ENCODE data around the gene RUBCN. TPM values are rescaled to one million over a fixed set of nuclear protein-coding genes. Genes with fewer than 3 reads are reported as not detected.

The RUBCN gene
- total and polyA plus RNA-seq, 9 of the 15 experiments (the other 6 are each of a cell fraction or from before 2014, with no cell fraction given): 8.4 to 24.0 (median 11.9) TPM

DNA sequence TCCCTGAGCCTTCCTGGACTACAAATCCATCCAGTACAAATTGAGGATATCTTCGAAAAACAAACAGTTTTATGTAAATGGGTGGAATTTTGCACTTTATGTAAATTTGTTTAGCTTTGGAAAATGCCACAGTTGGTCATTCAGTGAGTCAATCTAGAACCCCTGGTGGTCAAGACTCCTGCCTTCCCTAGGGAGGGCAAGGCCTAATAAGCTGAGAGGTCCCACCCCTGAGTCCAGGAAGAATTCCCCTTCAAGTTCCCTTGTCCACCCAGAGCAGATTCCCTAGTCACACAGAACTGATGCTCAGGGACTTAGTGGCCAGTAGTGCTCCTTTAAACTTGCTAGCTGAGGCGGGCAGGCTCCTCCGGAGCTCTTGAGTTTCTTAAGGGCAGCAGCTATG, 6.1 kb upstream of the RUBCN start:
- Histone ChIP-seq H2AFZ (ENCODE audit: low read depth, low read length) (peak overlapping the region; percentile 32), H3K27ac (ENCODE audit: extremely low read depth, low read depth, low read length) (no peak overlapping the region), H3K9ac (ENCODE audit: insufficient read depth in 1 of 2, low read depth in 2 of 2, low read length in 2 of 2) (no peak overlapping the region), H3K79me2 (ENCODE audit: control insufficient read depth, insufficient read depth, low read length) (peaks cover 8% of the 10 kb centered on the region; the same call in 2 of the 3 replicates), H3K4me3 (no peak overlapping the region), H3K4me2 (ENCODE audit: insufficient read depth, low read length) (no peak overlapping the region), H4K20me1 (replicated peaks; ENCODE audit: control insufficient read depth, insufficient read depth, low read length) (no peaks in the 10 kb centered on the region), H3K4me1 (replicated peaks in 1 of 2; ENCODE audit: control insufficient read depth in 2 of 2, insufficient read depth in 2 of 2, low read length in 2 of 2) (peaks cover 16 to 27% of the 10 kb centered on the region in 2 experiments), H3K36me3 (ENCODE audit: control insufficient read depth, insufficient read depth, low read length) (no peaks in the 10 kb centered on the region), H3K27me3 (ENCODE audit: control insufficient read depth in 2 of 2, insufficient read depth in 2 of 2, low read length in 2 of 2) (no peaks in the 10 kb centered on the region), H3K9me3 (replicated peaks; ENCODE audit: control insufficient read depth, insufficient read depth, low read depth, low read length) (no peaks in the 10 kb centered on the region), H3K9me1 (ENCODE audit: control insufficient read depth, insufficient read depth, low read length) (no peaks in the 10 kb centered on the region)
- no peak for DNase-seq (ENCODE audit: extremely low read depth in 1 of 4, low spot score in 3 of 4)
- BruUV-seq (replicated peaks): no TSS peak
- in situ Hi-C loops (cut with MboI) (no loop called here), intact Hi-C loops (cut with micrococcal nuclease) (no loop called here)
- WGBS (ENCODE audit: insufficient coverage, low coverage, missing lambda C conversion rate): 72% methylated on average over 2 of the region's 3 CpGs
- TF ChIP-seq NR1H2 (CRISPR knock-in tag; IDR thresholded peaks at IDR 0.05) (no peak), POU5F1 (IDR thresholded peaks at IDR 0.05; ENCODE audit: borderline replicate concordance, low read depth, low read length, partially characterized antibody) (no peak), PHB2 (IDR thresholded peaks at IDR 0.05; ENCODE audit: low read depth) (no peak), ZC3H11A (IDR thresholded peaks at IDR 0.05; ENCODE audit: low read depth, low read length) (no peak), TARDBP (IDR thresholded peaks at IDR 0.05) (no peak), NR3C1 (CRISPR knock-in tag; IDR thresholded peaks at IDR 0.05) (no peak), HDAC6 (IDR thresholded peaks at IDR 0.05; ENCODE audit: low read depth, low read length) (no peak)
- TF ChIP-seq, protein P1, sequence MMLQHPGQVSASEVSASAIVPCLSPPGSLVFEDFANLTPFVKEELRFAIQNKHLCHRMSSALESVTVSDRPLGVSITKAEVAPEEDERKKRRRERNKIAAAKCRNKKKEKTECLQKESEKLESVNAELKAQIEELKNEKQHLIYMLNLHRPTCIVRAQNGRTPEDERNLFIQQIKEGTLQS (IDR thresholded peaks at IDR 0.05): no peak
- TF ChIP-seq, protein P1 (CRISPR knock-in tag; conservative IDR thresholded peaks at IDR 0.05): no peak
- FAIRE-seq: no peak
- CTCF ChIA-PET (ENCODE audit: low intra/inter-chr PET ratio): no interaction called here
- ATAC-seq: no peak
- POLR2A ChIA-PET: interaction anchor here (0.6 to 1.8 kb wide), 3 partner anchors 8 to 77 kb away, joined by 3 to 5 read pairs (median 4); no protein-coding TSS in a partner anchor
